GF-D8 (cell line): ENCODE measurements around the gene ZNF578.
A peak's percentile ranks its signal among the peaks of the same experiment; 100 is the strongest.
"Not testable (repeated sequence)": the region's sequence is repeated elsewhere in the genome, so short reads cannot be mapped to it uniquely, and the experiment has no call there.

Source experiments
- DNase-seq: peaks from one replicate; lab custom pipeline; 2025; lab: John Stamatoyannopoulos, UW

Gene ZNF578

DNA sequence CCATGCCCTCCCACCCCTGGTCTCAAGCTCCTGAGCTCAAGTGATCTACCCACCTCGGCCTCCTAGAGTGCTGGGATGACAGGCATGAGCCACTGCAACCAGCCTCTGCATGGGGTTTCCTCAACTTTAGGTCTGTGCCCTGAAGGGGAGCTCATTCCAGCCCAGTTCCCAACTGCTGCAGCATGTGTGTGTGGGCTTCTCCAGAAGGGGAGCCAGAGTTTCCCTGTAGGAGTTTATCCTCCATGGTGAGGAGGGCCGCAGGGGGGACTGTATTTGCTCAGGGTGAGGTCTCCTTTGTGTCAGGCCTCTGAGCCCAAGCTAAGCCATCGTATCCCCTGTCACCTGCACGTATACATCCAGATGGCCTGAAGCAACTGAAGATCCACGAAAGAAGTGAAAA, 62.8 kb downstream of the ZNF578 start:
- DNase-seq, result no peak

DNA sequence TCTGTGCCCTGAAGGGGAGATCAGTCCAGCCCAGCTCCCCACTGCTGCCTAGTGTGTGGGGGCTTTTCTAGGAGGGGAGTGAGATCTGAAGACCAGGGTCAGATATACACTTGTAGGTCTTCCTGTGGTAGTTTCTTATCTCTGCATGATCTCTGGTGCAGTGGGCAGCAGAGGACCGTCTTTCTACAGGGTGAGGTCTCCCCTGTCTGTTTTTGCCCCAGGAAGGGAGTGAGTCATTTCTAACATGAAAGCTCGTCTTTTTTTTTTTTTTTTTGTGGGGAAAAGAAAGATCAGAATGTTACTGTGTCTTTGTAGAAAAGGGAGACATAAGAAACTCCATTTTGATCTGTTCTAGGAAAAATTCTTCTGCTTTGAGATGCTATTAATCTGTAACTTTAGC, 65.3 kb downstream of the ZNF578 start:
- no peak for DNase-seq

DNA sequence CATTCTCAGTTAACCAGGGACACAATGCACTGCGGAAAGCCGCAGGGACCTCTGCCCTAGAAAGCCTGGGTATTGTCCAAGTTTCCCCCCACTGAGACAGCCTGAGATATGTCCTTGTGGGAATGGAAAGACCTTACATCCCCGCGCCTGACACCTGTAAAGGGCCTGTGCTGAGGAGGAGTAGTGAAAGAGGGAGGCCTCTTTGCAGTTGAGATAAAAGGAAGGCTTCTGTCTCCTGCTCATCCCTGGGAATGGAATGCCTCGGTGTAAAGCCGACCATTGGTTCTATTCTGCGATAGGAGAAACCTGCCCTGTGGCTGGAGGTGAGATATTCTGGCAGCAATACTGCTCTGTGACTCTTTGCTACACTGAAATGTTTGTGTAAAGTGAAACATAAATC, 65.8 kb downstream of the ZNF578 start:
- DNase-seq, result not testable (repeated sequence)

DNA sequence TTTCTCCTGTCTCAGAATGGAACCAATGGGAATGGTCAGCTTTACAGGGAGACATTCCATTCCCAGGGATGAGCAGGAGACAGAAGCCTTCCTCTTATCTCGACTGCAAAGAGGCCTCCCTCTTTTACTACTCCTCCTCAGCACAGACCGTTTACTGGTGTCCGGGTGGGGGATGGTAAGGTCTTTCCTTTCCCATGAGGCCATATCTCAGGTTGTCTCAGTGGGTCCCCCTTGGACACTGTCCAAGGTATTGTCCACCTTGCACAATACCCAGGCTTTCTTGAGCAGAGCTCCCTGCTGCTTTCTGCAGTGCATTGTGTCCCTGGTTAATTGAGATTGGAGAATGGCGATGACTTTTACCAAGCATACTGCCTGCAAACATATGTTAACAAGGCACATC, 66.7 kb downstream of the ZNF578 start:
- no peak for DNase-seq

DNA sequence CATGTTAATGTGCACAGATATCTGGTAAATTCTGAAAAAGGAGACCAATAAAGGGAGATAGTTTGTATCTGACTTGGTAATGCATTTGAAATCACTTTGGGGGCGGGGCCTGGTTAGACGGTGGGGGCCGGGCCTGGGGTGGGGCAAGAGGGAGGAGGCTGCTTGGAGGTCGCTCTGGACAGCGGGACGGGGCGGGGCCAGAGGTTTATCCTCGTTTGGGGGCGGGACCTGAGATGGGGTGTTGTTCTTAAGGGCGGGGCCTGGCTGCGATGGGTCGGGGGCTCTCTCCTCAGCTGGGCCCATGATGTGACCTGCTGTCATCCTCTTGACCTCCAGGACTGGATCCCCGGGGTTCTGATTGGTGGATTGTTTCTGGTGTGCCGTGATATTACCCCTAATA, 69.2 kb downstream of the ZNF578 start:
- no peak for DNase-seq

DNA sequence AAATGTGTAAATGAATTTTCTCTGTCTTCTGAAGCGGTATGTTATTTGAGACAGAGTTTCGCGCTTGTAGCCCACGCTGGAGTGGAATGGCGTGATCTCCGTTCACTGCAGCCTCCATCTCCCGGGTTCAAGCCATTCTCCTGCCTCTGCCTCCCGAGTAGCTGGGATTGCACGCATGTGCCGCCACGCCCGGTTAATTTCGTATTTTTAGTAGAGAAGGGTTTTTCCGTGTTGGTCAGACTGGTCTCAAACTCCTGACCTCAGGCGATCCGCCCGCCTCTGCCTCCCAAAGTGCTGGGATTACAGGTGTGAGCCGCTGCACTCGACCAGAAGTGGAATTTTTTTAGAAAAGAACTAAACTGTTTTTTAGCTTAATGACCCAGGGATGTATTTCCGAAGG, 70.7 kb downstream of the ZNF578 start:
- no peak for DNase-seq

DNA sequence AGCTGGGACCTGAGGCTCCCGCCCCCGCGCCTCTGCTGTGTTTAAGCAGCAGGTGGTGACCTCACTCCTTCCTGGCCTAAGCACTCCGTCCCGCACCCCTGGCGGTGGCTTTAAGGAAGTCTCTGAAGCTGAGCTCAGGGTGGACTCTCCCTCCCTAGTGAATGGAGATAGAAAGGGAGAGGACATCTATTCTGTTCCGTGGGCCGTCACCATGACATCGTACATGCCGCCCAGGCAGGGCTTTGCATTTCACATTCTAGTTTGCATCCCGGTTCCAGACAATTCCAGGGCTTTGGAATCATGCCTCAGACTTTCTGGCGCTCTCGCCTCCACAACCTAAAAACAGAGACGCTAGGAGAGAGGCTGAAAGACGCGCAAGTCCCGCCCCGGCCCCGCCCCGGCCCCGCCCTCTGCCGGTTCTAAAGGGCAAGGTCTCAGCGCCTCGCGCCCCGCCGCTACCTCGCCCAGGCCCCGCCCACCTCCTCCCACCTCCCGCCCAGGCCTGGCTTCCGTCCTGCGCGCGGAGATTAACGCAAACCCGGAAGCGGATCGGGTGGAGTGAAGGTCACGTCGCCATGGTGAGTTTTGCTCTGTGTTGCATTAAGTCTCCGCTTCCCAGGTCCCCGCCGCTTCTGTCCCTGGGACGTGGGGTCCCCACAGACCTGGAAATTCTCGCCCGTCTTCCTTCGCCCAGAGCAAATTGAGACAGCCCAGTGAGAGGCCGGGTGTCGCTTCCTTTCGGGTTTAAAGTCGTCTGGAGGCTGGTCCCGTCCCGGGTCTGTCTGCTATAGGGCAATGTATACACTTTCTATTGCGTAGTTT, 74.0 kb downstream of the ZNF578 start, which contains the start of gene ZNF808:
TSS of gene ZNF808 (plus strand) at position 535 of the 822 bp plus-strand sequence. CDS start 15,617 bp downstream, outside the sequence.
- DNase-seq, result peak; percentile 87

DNA sequence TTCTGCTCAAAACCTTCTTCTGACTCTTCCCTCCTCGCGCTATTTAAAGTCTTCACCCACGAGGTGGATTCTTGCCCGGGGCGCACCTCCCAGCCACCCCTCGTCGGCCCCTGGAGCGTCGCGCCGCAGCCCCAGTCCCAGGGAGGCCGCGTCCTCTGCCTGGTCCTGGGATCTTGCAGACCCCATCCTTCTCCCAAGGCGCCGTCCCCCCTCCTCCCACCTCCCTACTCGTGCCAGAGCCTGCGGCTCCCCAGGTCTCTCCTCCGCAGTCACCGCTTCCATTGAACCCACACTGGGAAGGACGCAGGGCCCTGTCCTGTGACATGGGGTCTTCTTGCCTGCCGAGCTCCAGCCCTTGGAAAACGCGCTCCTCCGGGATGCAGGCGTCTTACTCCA, 74.6 kb downstream of the ZNF578 start:
- no peak for DNase-seq

DNA sequence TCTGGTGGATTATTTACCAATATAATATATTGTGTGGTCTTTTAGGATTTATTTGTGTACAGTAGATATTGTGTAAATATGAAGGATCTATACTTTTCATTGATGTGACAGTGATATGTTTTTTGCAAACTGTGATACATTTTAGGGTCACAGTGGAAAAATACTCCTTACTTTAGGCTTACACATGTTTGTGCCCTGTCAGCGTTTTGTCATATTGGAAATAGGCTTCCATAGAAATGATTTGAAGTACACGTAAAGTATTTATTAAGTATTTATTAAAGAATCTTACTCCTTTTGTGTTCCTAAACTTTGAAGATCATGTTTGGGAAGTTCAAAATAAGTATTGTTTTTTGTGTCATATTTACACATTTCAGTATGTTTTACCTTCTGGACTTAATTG, 79.1 kb downstream of the ZNF578 start:
- DNase-seq, result no peak

DNA sequence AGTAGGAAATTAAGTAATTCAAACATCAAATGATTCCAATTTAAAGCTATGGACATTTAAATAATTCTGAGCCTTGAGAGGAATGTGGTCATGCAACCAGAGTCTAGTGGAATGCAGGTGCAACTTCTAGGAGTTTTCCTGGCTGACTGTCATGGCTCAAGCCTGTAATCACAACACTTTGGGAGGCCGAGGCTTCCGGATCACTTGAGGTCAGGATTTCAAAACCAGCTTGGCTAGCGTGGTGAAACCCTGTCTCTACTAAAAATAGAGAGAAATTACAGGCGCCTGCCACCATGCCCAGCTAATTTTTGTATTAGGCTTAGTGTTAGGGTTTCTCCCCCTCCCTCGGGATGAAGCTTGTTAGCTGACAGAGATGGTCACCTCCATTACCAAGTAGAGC, 80.5 kb downstream of the ZNF578 start:
- DNase-seq, result peak; percentile 76

DNA sequence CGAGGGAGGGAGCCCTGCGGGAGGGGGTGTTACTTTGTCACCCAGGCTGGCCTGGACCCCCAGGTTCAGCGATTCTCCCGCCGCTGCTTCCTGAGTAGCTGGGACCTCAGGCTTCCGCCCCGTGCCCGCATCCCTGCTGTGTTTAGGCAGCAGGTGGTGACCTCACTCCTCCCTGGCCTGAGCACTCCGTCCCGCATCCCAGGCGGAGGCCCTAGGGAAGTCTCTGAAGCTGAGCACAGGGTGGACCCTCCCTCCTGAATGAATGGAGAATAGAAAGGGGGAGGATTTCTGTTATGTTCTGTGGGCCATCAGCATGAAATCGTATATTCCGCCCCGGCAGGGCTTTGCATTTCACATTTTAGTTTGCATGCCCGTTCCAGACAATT, 82.0 kb downstream of the ZNF578 start:
- not testable (repeated sequence) for DNase-seq

DNA sequence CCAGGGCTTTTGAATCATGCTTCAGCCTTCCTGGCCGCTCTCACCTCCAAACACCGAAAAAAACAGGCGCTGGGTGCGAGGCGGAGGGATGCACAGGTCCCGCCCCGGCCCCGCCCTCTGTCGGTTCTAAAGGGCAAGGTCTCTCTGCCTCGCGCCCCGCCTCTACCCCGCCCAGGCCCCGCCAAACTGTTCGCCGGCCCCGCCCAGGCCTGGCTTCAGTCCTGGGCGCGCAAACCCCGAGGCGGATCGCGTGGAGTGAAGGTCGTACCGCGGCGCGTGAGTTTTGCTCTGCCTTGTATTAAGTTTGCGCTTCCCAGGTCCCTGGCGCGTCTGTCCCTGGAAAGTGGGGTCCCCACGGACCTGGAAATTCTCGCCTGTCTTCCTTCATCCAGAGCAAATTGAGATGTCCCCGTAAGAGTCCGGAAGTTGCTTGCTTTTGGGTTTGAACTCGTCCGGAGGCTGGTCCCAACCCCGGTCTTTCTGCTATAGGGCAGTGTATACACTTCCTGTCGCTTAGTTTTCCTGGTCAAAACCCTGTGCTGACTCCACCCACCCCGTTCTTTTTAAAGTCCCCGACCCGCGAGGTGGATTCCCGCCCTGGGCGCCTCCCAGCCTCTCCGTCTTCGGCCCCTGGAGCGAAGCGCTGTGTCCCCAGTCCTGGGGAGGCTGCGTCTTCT, 82.6 kb downstream of the ZNF578 start:
- DNase-seq, result peak; percentile 72

DNA sequence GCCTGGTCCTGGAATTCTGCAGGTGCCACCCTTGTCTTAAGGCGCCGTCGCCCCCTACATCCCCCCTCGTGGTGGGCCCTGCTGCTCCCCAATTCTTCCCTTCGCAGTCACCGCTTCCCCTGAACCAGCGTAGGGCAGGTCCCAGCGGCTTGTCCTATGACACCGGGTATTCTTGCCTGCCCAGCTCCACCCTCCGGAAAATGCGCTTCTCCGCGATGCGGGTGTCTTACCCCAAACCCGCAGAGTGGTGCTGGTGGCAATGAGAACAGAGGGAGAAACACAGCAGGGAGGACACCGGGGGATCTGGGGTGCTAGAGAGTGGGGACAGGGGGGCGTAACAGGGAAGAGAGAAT, 83.1 kb downstream of the ZNF578 start:
- DNase-seq, result peak; percentile 8

DNA sequence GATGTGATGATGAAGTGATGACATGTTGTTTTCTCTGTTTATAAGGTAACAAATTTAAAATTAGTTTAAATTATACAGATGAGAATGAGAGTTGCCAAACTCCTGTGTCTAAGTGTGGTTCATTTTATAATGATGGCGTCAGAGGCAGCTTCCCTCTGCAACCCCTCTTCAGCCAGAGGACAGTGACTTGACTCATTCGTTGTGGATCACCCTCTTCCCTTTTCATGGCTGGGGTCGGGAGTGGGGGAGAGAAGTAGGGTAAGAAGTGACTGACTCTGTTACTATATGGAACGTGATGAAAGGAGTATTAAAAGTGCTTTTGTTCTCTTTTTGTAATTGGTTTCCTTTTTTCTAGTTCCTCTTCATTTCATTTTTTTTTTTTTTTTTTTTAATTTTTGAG, 85.5 kb downstream of the ZNF578 start:
- not testable (repeated sequence) for DNase-seq

DNA sequence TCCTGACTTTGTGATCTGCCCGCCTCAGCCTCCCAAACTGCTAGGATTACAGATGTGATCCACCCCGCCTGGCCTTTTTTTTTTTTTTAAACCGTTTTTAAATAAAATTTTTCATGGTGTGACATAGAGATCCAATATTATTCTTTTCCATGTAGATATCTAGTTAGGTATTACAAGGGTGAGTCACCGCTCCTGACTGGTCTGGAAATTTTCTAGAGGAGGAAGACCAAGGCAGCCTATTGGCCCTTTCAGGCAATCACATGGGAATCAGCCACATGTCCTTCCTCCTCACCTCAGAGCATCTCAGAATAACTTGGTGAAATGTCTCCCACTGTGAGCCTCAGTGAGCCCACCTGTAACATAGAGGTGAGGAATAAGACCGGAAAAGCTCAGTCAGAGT, 87.8 kb downstream of the ZNF578 start:
- not testable (repeated sequence) for DNase-seq

DNA sequence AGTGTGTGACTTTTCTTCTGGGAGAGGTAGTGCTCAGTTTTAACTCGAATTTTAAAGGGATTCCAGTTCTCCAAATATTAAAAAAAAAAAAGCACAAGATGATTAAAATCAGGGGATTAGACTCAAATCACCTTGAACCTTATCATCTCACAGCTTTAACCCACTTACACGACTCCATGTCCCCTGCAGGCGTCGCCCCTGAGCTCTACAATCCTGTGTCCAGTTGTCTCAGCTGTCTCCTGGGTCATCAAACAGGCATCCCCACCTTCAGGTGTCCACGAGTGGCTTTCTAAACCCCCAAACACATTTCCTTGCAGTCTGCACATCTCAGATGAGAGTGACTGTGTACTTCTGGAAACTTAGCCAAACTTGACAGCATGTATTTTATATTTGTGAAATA, 88.3 kb downstream of the ZNF578 start:
- no peak for DNase-seq

DNA sequence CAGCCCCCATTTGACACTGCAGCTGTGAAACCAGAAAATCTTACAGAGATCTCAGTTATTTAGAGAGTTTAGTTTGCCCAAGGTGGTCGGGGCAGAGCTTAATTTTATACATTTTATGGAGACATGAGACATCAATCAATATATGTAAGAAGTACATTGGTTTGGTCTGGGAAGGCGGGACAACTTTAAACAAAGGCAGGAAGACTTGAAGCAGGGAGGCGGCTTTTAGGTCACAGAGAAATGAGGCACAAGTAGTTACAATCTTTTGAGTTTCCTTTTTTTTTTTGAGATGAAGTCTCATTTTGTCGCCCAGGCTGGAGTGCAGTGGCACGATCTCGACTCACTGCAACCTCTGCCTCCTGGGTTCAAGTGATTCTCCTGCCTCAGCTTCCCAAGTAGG, 89.2 kb downstream of the ZNF578 start:
- DNase-seq, result not testable (repeated sequence)

DNA sequence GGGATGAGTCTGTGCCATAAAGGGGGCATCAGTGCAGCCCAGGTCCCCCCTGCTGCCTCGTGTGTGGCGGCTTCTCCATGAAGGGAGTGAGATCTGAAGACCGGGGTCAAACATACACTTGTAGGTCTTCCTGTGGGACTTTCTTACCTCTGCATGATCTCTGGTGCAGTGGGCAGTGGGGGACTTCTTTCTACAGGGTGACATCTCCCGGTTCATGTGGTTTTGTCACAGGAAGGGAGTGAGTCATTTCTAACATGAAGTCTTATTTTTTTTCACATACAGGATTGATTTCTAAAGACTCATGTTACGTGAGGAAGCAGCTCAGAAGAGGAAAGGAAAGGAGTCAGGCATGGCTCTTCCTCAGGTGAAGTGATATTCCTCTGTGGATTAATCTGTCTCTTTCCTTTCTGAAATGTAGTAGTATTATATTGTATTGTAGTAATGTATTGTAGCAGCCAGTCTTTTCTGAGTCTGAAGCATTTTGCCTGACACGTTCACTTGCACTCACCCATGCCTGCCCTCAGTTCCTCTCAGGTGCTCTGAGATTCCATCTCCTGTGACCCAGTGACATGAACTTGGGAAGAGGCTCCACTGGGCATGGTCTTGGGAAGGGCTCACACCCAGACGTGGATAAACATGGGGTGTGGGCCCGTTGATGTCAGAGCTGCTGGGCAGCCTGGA, 89.8 kb downstream of the ZNF578 start:
- DNase-seq, result peak; percentile 39

DNA sequence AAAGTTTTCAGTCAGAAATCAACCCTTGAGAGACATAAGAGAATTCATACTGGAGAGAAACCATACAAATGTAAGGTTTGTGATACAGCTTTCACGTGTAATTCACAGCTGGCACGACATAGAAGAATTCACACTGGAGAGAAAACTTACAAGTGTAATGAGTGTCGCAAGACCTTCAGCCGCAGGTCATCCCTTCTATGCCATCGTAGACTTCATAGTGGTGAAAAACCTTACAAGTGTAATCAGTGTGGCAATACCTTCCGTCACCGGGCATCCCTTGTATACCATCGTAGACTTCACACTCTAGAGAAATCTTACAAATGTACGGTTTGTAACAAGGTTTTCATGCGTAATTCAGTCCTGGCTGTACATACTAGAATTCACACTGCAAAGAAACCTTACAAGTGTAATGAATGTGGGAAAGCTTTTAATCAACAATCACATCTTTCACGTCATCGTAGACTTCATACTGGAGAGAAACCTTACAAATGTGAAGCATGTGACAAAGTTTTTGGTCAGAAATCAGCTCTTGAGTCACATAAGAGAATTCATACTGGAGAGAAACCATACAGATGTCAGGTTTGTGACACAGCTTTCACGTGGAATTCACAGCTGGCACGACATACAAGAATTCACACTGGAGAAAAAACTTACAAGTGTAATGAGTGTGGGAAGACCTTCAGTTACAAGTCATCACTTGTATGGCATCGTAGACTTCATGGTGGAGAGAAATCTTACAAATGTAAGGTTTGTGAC, 101.0 kb downstream of the ZNF578 start:
- DNase-seq, result no peak

DNA sequence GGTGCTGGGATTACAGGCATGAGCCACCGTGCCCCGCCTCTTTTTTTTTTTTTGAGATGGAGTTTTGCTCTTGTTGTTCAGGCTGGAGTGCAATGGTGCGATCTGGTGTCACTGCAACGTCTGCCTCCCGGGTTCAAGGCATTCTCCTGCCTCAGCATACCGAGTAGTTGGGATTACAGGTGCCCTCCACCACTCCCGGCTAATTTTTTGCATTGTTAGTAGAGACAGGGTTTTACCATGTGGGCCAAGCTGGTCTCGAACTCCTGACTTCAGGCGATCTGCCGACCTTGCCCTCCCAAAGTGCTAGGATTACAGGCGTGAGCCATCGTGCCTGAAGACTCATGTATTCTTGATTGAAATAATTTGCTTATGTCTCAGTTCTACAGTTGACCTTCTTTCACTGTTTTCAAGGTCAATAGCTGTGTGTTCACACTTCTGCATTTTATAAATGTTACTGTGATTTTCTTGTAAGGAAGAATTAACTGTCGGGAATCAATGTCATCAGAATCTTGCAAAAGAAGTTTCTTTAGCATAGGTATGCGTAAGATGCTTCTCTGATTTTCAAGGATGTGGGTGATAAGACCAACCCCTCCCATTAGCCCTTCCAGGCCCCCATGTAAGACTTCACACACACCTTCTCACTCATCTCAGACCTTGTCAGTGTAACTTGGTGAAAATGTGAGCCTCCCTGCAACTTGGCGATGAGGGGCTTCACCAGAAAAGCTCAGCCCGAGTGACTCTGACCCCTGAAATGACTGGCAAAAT, 104.1 kb downstream of the ZNF578 start:
- no peak for DNase-seq

DNA sequence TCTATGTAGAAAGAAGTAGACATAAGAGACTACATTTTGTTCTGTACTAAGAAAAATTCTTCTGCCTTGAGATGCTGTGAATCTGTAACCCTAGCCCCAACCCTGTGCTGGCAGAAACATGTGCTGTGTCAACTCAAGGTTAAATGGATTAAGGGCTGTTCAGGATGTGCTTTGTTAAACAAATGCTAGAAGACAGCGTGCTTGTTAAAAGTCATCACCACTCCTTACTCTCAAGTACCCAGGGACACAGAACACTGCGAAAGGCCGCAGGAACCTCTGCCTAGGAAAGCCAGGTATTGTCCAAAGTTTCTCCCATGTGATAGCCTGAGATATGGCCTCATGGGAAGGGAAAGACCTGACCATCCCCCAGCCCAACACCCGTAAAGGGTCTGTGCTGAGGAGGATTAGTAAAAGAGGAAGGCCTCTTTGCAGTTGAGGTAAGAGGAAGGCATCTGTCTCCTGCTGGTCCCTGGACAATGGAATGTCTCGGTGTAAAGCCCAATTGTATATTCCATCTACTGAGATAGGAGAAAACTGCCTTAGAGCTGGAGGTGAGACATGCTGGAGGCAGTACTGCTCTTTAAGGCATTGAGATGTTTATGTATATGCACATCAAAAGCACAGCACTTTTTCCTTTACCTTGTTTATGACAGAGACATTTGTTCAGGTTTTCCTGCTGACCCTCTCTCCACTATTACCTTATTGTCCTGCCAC, 105.5 kb downstream of the ZNF578 start:
- not testable (repeated sequence) for DNase-seq
